Sigmoid colon (tissue), 4 donors: ENCODE results near the gene SDR42E2.

ENCODE experiments used
- POLR2AphosphoS5 ChIP-seq, 4 donors: sonication (generic); formaldehyde crosslinking; IDR thresholded peaks; one replicate each; pipeline ENCODE4 v1.6.1; 2017; ENCODE audit warnings: antibody characterized with exemption in 4 of 4
- TF ChIP-seq, protein P1 (sequence below), 4 experiments: fragments of 450-650 bp in 3 of 4; fragments of 200-600 bp in 1 of 4; IDR thresholded peaks; one replicate each; pipeline ENCODE4 v1.5.1; 2016 to 2019; ENCODE audit warnings: antibody characterized with exemption in 4 of 4, mild to moderate bottlenecking in 3 of 4, moderate library complexity in 2 of 4

DNA sequence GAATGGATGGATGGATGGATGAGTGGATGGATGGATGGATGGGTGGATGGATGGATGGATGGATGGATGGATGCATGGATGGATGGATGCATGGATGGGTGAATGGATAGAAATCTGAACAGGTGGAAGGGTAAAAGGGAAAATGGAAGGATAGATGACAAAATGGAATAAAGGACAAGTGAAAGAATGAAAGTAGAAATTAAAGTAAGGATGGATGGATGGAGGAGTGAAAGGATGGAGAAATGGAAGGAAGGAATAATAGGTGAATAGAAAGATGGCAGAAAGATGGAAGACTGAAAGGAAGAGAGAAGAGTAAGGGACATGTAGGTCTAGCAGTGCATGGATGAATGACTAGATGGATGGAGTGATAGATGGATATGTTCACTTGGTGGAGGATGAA lies 40.1 kb upstream of the SDR42E2 start:
- TF ChIP-seq, protein P1, sequence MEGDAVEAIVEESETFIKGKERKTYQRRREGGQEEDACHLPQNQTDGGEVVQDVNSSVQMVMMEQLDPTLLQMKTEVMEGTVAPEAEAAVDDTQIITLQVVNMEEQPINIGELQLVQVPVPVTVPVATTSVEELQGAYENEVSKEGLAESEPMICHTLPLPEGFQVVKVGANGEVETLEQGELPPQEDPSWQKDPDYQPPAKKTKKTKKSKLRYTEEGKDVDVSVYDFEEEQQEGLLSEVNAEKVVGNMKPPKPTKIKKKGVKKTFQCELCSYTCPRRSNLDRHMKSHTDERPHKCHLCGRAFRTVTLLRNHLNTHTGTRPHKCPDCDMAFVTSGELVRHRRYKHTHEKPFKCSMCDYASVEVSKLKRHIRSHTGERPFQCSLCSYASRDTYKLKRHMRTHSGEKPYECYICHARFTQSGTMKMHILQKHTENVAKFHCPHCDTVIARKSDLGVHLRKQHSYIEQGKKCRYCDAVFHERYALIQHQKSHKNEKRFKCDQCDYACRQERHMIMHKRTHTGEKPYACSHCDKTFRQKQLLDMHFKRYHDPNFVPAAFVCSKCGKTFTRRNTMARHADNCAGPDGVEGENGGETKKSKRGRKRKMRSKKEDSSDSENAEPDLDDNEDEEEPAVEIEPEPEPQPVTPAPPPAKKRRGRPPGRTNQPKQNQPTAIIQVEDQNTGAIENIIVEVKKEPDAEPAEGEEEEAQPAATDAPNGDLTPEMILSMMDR (IDR thresholded peaks at IDR 0.05) = no peak
- no peak for TF ChIP-seq POLR2AphosphoS5 (IDR thresholded peaks at IDR 0.05)
